Osteoblast (primary cell): Measurements from ENCODE around the gene FITM1. TPM values are rescaled to one million over a fixed set of nuclear protein-coding genes. Genes with fewer than 3 reads are reported as not detected.

Source experiments
- DNase-seq: peaks from one replicate; pipeline ENCODE4 v3.0.0; 2011; ENCODE audit warnings: low spot score, mixed read lengths; ENCODE audit not compliant: insufficient read length; ENCODE audit errors: missing footprints
- H2AFZ ChIP-seq: 2 replicates; pipeline ENCODE4 v1.6.0; 2011; ENCODE audit warnings: mild to moderate bottlenecking, low read length
- H3K27ac ChIP-seq: 2 replicates; pipeline ENCODE4 v1.5.1; 2011; ENCODE audit warnings: mild to moderate bottlenecking, low read depth, low read length, moderate library complexity
- H3K27me3 ChIP-seq: 2 replicates; pipeline ENCODE4 v1.6.0; 2012; ENCODE audit warnings: mild to moderate bottlenecking, control low read depth, inconsistent platforms, low read length, moderate library complexity; ENCODE audit not compliant: insufficient read depth
- H3K36me3 ChIP-seq: 2 replicates; pipeline ENCODE4 v1.5.1; 2011; ENCODE audit warnings: mild to moderate bottlenecking, low read length, control low read depth, moderate library complexity; ENCODE audit not compliant: insufficient read depth
- H3K4me1 ChIP-seq: 2 replicates; pipeline ENCODE4 v1.5.1; 2011; ENCODE audit warnings: mild to moderate bottlenecking, low read length, control low read depth, moderate library complexity; ENCODE audit not compliant: insufficient read depth
- H3K4me2 ChIP-seq: 2 replicates; pipeline ENCODE4 v1.6.0; 2011; ENCODE audit warnings: mild to moderate bottlenecking, low read length; ENCODE audit not compliant: insufficient read depth
- H3K4me3 ChIP-seq: fragments of 200-600 bp; sonication (generic); 3 replicates; pipeline ENCODE4 v1.5.1; 2012; ENCODE audit warnings: mild to moderate bottlenecking, low read length, inconsistent platforms; ENCODE audit not compliant: insufficient read depth
- H3K79me2 ChIP-seq: 2 replicates; pipeline ENCODE4 v1.6.0; 2012; ENCODE audit warnings: mild to moderate bottlenecking, low read length, control low read depth, inconsistent platforms; ENCODE audit not compliant: insufficient read depth
- H3K9me3 ChIP-seq: 2 replicates; pipeline ENCODE4 v1.5.1; 2011; ENCODE audit warnings: low read depth, low read length, control low read depth
- H4K20me1 ChIP-seq: 2 replicates; pipeline ENCODE4 v1.6.0; 2012; ENCODE audit warnings: mild to moderate bottlenecking, low read length, control low read depth; ENCODE audit not compliant: insufficient read depth
- total RNA-seq: library from RNA; depleted of rRNA; stranded (reverse); fragments of >200 nt; gene quantifications from 2 replicates; pipeline ENCODE4 v1.2.3, GENCODE V29; 2012
- TF ChIP-seq, protein P1 (sequence below): IDR thresholded peaks from 2 replicates; pipeline ENCODE4 v1.5.1; 2011; ENCODE audit warnings: mild to moderate bottlenecking, low read depth, low read length, moderate library complexity; ENCODE audit errors: extremely low read depth

Gene FITM1
- total RNA-seq, 1 donor = 0.72 TPM

DNA sequence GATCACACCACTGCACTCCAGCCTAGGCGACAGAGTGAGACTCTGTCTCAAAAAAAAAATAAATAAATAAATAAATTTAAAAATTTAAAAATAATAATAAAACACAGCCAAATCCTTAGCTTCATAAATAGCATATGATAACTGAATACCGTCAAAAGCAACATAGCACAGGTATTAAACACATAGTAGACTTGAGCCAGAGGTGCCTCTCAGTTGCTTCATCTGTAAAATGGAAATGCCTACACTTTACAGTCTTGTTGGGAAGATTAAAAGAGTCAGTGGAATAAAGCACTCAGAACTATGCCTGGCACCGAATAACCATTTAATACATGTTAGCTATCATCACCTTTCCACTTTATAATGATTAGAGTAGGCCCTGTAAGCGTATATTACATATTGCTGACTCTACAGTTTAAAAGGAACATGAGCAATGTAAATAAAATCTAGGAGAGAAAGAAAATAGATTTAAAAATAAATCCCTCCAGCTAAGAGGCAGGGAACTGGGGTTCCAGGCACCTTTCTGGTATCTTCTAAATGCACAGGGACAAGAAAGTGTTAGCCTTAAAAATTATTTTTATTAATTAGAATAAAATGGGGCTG, 23.7 kb upstream of the FITM1 start:
- TF ChIP-seq, protein P1, sequence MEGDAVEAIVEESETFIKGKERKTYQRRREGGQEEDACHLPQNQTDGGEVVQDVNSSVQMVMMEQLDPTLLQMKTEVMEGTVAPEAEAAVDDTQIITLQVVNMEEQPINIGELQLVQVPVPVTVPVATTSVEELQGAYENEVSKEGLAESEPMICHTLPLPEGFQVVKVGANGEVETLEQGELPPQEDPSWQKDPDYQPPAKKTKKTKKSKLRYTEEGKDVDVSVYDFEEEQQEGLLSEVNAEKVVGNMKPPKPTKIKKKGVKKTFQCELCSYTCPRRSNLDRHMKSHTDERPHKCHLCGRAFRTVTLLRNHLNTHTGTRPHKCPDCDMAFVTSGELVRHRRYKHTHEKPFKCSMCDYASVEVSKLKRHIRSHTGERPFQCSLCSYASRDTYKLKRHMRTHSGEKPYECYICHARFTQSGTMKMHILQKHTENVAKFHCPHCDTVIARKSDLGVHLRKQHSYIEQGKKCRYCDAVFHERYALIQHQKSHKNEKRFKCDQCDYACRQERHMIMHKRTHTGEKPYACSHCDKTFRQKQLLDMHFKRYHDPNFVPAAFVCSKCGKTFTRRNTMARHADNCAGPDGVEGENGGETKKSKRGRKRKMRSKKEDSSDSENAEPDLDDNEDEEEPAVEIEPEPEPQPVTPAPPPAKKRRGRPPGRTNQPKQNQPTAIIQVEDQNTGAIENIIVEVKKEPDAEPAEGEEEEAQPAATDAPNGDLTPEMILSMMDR = no peak
- no peak overlapping the region for H3K27ac ChIP-seq
- H4K20me1 ChIP-seq = no peaks in the 10 kb centered on the region
- no peak overlapping the region for H3K4me3 ChIP-seq
- H3K79me2 ChIP-seq = no peaks in the 10 kb centered on the region
- no peaks in the 10 kb centered on the region for H3K27me3 ChIP-seq
- no peak for DNase-seq
- no peaks in the 10 kb centered on the region for H3K9me3 ChIP-seq
- no peak overlapping the region for H3K4me2 ChIP-seq
- H3K4me1 ChIP-seq = no peaks in the 10 kb centered on the region
- H2AFZ ChIP-seq = no peak overlapping the region
- H3K36me3 ChIP-seq = peaks cover 9% of the 10 kb centered on the region

GRCh38 chr14:24108336-24108874, 22.1 kb upstream of the FITM1 start:
- Histone ChIP-seq H3K79me2 (no peaks in the 10 kb centered on the region), H3K27me3 (no peaks in the 10 kb centered on the region), H4K20me1 (no peaks in the 10 kb centered on the region), H3K9me3 (no peaks in the 10 kb centered on the region), H3K4me2 (no peak overlapping the region), H3K36me3 (peaks cover 7% of the 10 kb centered on the region), H3K4me3 (no peak overlapping the region), H3K4me1 (peaks cover 2% of the 10 kb centered on the region), H2AFZ (peak overlapping the region; percentile 43), H3K27ac (no peak overlapping the region)
- DNase-seq = no peak
- TF ChIP-seq, protein P1 = no peak

DNA sequence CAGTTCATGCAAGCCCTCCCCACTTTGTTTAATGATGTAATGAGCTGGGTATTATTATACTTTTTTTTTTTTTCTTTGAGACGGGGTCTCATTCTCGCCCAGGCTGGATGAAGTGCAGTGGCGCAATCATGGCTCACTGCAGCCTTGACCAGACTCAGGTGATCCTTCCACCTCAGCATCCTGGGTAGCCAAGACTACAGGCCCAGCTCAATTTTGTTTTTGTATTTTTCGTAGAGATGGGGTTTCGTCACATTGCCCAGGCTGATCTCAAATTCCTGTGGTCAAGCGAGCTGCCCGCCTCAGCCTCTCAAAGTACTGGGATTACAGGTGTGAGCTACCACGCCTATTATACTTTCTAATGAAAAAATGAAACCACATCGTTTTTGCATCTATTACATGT, 20.4 kb upstream of the FITM1 start:
- Histone ChIP-seq H3K36me3 (no peaks in the 10 kb centered on the region), H3K27ac (no peak overlapping the region), H3K27me3 (no peaks in the 10 kb centered on the region), H3K4me3 (no peak overlapping the region), H3K9me3 (no peaks in the 10 kb centered on the region), H2AFZ (no peak overlapping the region), H3K4me2 (no peak overlapping the region), H4K20me1 (no peaks in the 10 kb centered on the region), H3K79me2 (no peaks in the 10 kb centered on the region), H3K4me1 (peaks cover 5% of the 10 kb centered on the region)
- no peak for DNase-seq
- TF ChIP-seq, protein P1 = no peak

DNA sequence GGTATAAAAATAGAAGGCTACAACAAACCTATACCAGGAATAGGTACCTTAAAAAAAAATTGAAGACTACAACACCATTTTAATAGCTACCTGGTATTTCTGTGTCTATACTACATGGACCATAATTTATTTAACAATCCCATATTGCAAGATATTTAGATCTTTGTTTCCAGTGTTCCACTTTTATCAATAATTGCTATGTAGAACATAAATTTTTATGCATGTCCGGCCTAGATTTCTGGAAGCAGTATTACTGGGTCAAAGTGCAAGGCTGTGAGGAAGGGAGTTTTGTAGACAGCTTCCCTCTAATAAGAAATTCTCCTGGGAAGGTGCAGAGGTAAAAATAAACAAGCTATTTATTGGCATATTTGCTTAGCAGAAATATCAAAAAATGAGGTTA, 19.9 kb upstream of the FITM1 start:
- Histone ChIP-seq H2AFZ (no peak overlapping the region), H3K36me3 (no peaks in the 10 kb centered on the region), H3K4me1 (peaks cover 8% of the 10 kb centered on the region), H3K9me3 (no peaks in the 10 kb centered on the region), H3K27ac (no peak overlapping the region), H3K27me3 (no peaks in the 10 kb centered on the region), H3K4me3 (no peak overlapping the region), H3K4me2 (no peak overlapping the region), H3K79me2 (peaks cover 3% of the 10 kb centered on the region), H4K20me1 (no peaks in the 10 kb centered on the region)
- no peak for DNase-seq
- TF ChIP-seq, protein P1 = no peak
